ENCODE measurements around the gene ZNF331. TPM values are rescaled to one million over a fixed set of nuclear protein-coding genes. Genes with fewer than 3 reads are reported as not detected.

The ZNF331 gene
- 2.3 and 5.9 TPM in 2 replicates for total RNA-seq

GRCh38 chr19:53537521-53538377 is at the start of gene ZNF331:
Gene ZNF331, plus strand, starts transcription at chr19:53538145. Its CDS starts 31,232 bp downstream, at chr19:53569377.

Other genes with a start within 250 kb of the ZNF331 start
- gene ZNF845, start 204.4 kb upstream of the ZNF331 start, total RNA-seq = 3.3 and 4.1 TPM in 2 replicates
- gene ZNF525, start 172.4 kb upstream of the ZNF331 start, total RNA-seq = 6.0 and 6.1 TPM in 2 replicates
- gene ZNF765, start 143.0 kb upstream of the ZNF331 start, total RNA-seq = 3.9 and 6.2 TPM in 2 replicates
- 6.9 and 7.0 TPM in 2 replicates for gene ZNF761, start 106.2 kb upstream of the ZNF331 start, total RNA-seq
- 1.5 and 2.1 TPM in 2 replicates for gene ZNF813, start 70.4 kb upstream of the ZNF331 start, total RNA-seq
- gene DPRX, start 93.9 kb downstream of the ZNF331 start, total RNA-seq = not detected in 2 replicates